Activated CD4-positive, alpha-beta T cell treated with anti-CD3 and anti-CD28 coated beads, Interleukin-2, amount 50 U/mL, for 48 hours (primary cell): ENCODE measurements around the gene SRRM4.

Experiments
- DNase-seq, 2 experiments: peaks; one replicate each; pipeline ENCODE4 v3.0.0-alpha.2; 2020

SRRM4 gene

GRCh38 chr12:119207063-119207560 is 225.8 kb downstream of the SRRM4 start:
- no peak for DNase-seq

- DNase-seq, result no peak
These were observed 227.3 kb downstream of the SRRM4 start for GRCh38 chr12:119208626-119209061.

GRCh38 chr12:119211884-119212283 is 230.5 kb downstream of the SRRM4 start:
- no peak for DNase-seq
